ENCODE results near the gene KLC1. TPM values are rescaled to one million over a fixed set of nuclear protein-coding genes. Genes with fewer than 3 reads are reported as not detected.
"Not testable (repeated sequence)": the region's sequence is repeated elsewhere in the genome, so short reads cannot be mapped to it uniquely, and the experiment has no call there.

The KLC1 gene
- total RNA-seq, 1 donor from 2014 or later, result 303 TPM

DNA sequence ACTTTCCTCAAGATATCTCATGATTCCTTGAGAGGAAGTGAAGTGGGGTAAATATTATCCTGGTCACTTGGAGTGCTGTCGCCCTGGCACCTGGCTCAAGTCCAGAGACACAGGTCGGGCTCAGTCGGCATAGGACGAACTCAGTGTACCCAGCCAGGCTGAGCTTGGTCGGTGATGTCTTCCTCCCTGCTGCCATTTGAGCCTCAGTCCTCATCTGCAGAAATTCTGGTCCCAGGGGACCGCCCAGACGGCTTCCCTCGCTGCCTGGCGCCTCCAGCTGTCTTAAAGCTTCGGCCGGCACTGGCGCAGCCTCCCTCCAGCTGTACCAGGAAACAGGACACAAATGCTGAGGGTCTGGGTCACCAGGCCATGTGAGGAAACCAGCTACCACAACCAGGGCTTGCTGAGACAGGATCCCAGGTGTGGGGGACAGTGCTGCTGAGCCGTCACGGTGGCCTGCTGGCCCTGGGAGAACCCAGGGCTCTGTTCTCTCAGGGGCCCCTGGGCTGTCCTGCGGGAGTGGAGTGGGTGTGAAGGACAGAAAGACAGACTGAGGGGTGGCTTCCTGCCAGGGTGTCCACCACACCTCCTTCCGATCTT, 5.0 kb upstream of the KLC1 start:
- DNase-seq (ENCODE audit: low spot score) (no peak), ATAC-seq (no peak)
- intact Hi-C loops (cut with DNase I), result no loop called here

DNA sequence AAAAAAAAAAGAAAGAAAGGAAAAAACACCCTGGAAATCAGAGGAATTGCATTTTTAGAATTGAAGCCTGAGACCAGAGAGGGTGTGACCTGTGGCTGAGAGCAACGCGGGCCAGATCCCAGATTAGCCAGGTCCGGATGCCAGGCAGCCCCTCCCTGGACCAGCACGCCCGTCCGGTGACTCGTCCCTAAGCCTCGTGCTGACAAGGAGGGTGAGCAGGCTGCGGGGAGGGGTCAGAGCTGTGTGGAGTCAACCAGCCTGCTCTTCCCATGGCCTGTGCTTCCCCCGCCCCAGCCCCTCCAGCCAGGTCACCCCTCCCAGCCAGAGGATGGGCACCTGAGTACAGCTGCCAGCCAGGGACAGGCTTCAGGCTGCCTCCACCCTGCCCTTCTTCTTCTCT, 4.2 kb upstream of the KLC1 start:
- DNase-seq (ENCODE audit: low spot score), result peak; percentile 72
- intact Hi-C loops (cut with DNase I), result no loop called here

DNA sequence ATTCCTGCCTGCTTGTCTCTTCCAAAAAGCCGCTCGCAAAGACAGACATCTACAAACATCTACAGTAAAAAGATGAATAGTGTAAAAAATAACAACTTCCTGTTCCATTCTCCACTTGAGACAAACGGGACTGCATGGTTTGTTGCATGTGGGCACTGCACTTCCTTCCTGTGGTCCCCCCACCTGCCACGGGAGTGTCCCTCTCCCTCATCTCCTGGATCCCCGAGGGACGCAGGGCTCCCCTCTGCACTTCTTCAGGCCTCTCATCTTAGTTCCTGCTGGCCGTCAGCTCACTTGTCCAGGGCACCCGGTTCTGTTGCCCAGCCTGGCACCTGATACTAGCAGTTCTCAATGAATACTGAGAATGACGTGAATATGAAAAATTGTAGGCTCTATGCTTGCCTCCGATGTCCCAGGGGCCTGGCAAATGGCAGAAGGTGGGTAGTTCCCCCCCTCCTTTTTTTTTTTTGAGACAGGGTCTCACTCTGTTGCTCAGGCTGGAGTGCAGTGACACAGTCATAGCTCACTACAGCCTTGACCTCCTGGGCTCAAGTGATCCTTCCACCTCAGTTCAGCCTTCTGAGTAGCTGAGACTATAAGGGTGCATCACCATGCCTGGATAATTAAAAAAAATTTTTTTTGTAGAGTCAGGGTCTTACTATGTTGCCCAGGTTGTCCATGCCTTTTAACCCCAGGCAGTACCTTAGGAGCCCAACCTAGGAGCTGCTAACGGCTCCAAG, 3.5 kb upstream of the KLC1 start:
- intact Hi-C loops (cut with DNase I), result no loop called here
- ATAC-seq, result no peak
- no peak for DNase-seq (ENCODE audit: low spot score)

More for the DNA sequence above, 4.2 kb upstream of the KLC1 start:
- ATAC-seq, result peak; percentile 37

DNA sequence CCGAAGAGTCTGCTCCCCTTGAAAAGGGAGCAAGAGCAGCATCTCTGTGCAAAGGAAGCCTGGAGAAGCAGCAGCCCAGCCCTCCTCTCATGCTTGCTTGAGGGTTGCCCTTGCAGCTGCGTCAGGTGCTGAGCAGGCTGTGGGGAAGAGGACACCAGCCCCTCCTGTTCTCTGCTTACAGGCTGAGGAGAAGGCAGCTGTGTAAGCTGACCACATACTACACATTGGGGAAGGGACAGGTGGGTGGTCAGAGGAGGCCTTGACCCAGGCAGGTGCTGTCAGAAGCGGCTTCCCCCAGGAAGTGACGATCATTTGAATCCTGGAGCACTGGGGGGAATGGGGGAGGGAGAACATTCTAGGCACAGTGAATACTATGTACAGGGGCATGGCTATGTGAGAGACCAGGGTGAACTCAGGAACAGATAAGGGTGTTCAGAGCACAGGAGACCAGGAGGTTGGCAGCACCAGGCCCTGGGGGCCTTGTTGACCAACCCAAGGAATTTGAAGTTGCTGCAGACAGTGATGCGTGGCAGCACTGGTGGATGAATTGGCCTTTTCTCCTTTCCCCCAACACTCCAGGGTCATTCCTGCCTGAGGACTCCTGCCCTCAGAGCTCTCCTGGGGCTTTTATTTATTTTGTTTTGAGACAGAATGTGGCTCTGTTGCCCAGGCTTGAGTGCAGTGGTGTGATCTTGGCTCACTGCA, 2.7 kb upstream of the KLC1 start:
- no peak for ATAC-seq
- intact Hi-C loops (cut with DNase I), result no loop called here
- DNase-seq (ENCODE audit: low spot score), result no peak

DNA sequence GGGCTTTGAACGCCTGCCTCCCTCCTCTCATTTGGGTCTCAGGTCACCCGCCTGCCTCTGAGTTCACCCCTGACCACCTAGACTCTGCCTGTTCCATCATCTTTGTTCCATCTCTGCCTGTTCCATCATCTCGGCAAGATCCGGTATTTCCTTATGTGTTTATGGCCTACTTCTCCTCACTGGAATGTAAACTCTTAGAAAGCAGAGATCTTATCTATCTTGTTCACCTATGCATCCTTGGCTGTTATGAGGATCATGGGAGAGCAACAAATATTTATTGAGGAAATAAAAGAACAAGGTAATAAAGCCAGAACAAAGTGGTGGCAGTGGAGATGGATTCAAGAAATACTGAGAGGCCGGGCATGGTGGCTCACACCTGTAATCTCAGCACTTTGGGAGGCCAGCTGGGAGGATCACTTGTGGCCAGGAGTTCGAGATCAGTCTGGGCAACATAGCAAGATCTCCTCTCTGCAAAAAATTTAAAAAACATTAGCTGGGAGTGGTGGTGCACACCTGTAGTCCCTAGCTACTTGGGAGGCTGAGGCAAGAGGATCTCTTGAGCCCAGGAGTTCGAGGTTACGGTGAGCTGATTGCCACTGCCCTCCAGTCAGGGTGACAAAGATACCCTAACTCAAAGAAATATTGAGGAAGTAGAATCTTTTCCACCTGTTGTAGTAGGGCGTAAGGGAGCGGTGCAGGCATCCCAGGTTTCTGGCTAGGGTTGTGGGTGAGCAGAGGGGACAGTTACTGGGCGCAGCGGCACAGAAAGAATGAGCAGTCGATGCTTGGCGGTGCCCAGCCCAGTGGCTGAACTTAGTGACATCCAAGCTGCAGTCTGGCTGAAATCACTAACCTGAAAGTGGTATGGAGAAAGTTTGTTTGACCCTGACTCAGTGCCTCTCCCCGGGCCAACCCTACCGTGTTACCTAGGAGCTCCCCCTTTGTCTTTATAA, 1.7 kb upstream of the KLC1 start:
- no peak for ATAC-seq
- DNase-seq (ENCODE audit: low spot score), result no peak
- intact Hi-C loops (cut with DNase I), result no loop called here

DNA sequence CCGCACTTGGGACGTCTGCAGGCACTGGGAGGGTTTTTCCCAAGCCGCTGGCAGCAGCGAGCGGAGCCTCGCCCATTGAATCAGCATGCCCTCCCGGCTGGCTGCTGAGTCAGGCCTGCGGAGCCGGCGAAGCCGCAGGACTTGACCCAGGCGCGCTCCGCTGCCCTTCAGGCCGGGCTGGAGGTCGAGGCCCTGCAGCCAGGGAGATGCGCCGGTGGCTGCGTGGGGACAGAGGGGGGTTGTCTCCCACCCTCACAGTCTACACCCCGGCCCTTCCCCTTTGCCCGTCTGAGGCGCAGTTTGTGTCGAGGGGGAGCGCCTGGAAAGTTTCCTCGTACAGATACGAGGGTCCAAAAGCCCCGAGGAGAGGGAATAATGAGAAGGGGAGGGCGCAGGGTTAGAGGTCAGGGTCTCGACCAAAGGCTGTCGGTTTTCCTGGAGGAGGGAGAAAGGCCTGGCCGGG, 759 bp upstream of the KLC1 start:
- intact Hi-C loops (cut with DNase I), result no loop called here
- ATAC-seq (peak; percentile 78), DNase-seq (ENCODE audit: low spot score) (peak; percentile 87)

DNA sequence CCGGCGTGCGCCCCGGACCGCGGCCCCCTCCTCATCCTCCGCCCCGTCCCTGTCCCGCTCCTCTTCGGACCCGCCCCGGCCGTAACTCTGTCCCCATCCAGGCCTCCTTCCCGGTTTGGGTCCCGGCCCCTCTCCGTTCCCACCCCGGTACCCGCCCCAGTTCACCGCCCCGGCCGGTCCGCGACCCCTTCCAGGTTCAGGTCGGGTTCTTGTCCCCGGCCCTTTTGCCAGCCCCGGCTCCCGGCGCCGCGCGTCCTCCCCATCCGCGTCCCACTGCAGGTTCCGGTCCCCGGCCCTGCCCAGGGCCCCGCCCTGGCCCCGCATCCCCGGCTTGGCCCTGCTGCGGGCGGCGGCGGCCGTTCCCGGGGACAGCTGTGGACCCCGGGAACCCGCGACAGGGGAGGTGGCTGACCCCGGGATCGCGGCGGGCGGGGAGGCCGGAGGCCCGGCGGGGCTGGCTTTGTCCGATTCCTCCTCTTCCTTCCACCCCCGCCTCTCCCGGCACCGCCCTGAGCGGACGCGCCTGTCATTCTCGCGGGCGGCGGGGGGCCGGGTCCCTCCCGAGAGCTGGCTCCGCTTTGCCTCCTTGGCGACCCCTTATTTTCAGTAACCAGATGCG, 601 bp downstream of the KLC1 start:
- DNase-seq (ENCODE audit: low spot score) (peak; percentile 81), ATAC-seq (peak; percentile 36)
- intact Hi-C loops (cut with DNase I), result no loop called here

DNA sequence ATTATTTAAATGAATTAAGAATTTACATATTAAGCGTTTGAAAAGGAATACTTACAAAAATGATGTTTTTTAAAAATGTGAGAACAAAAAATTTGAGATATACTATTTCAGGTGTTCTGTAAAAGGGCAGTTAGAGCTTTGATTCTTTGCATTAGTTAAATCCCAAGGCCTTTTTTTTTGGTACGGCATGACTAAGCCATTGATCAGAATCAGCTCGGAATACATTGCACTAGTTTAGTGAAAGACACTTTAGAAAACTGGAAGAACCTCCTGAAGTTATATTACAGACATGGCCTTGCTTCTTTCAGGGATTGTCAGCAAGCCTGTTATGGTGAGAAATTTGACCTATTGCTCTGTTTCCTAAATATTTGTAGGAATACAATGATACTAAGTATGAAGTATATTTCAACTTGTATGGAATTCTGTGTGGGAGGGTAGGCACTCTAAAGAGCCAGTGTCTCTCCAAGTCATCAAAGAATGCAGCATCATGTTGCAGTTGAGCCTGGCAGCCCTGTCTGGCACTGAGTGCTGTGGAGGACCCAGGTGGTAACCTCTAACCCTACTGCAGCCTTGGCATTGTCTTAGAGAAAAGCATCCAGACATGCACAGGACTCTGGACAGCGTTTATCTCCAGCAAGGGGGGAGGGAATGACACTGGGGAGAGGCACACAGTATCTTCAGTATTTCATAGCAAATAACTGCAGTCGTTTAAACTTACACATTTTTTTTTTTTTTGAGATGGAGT, 1.5 kb downstream of the KLC1 start:
- intact Hi-C loops (cut with DNase I), result no loop called here
- no peak for DNase-seq (ENCODE audit: low spot score)
- ATAC-seq, result no peak

DNA sequence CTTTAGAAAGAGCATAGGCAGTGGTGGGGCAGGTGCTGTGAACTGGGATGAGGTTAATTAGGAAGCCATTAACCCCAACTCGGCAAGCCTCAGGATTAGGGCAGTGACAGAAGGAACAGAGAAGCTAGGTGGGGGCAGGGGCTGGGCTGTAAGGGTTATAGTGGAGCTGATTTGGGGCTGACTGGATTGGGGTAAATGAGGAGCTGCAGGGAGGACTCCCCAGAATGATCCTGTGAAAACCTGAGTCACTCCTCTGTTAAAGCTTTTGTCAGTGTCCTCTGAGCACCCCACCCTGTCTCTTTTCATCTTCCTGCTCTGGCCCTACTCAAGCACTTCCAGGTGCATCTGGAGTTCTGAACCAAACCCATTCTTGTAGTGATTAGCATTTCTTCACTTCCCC, 4.4 kb downstream of the KLC1 start:
- intact Hi-C loops (cut with DNase I), result no loop called here
- DNase-seq (ENCODE audit: low spot score) (no peak), ATAC-seq (no peak)

DNA sequence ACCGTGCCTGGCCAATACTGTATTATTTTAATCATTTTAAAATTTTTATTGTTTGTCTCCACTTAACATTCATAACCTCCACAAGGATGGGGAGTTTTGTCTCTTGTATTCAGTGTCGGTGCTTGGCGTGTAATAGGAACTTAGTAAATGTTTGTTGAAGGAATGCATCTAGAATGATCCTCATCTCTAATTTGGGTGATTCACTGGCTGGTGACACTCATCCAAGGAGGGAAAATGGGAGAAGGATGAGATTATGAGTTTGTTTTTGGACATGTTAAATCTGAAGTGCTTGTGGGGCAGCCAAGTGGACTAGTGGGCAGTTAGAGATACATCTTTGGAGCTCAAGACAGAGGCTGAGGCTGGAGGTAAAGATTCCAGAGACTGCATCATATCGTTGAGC, 5.1 kb downstream of the KLC1 start:
- intact Hi-C loops (cut with DNase I), result no loop called here
- DNase-seq (ENCODE audit: low spot score) (no peak), ATAC-seq (no peak)

DNA sequence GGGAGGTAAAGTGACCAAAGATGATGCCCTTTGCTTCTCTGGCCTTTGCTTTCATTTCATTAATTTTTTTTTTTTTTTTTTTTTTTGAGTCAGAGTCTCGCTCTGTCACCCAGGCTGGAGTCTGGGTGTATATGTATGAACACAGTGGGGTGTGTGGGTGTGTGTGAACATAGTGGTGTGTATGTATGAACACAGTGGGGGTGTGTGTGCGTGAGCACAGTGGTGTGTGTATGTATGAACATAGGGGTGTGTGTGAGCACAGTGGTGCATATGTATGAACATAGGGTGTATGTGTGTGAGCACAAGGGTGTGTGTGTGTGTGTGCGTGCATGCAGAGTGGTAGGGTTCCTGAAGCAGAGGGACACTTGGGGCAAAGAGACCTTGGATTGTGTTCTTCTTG, 9.6 kb downstream of the KLC1 start:
- DNase-seq (ENCODE audit: low spot score) (no peak), ATAC-seq (no peak)
- intact Hi-C loops (cut with DNase I), result no loop called here

DNA sequence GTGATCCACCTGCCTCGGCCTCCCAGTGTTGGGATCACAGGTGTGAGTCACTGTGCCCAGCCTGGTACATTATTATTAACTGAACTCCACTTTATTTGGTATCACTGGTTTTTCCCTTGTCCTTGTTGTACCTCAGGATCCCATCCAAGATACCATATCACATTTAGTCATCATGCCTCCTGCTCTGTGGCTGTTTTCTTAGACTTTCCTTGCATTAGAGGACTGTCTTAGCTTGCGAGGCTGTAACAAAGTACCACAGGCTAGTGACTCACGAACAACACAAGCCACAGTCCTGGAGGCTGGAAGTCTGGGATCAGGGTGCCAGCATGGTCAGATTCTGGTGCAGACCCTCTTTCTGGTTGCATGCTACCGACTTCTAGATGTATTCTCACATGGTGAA, 12.2 kb downstream of the KLC1 start:
- ATAC-seq (no peak), DNase-seq (ENCODE audit: low spot score) (no peak)
- intact Hi-C loops (cut with DNase I), result no loop called here

DNA sequence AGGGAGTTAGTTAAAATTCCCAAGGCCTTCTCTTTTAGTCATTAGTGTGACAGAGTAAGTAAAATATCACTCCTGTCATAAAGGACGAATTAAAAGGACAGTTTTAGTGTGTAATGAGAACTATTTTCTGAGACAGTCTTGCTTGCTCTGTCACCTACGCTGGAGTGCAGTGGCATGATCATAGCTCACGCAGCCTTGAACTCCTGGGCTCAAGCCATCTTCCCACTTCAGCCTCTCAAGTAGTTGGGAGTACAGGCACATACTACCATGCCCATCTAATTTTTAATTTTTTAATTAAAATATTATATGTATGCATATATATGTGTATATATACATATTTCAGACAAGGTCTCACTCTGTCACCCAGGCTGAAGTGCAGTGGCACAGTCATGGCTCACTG, 17.2 kb downstream of the KLC1 start:
- DNase-seq (ENCODE audit: low spot score) (no peak), ATAC-seq (no peak)
- intact Hi-C loops (cut with DNase I), result no loop called here

DNA sequence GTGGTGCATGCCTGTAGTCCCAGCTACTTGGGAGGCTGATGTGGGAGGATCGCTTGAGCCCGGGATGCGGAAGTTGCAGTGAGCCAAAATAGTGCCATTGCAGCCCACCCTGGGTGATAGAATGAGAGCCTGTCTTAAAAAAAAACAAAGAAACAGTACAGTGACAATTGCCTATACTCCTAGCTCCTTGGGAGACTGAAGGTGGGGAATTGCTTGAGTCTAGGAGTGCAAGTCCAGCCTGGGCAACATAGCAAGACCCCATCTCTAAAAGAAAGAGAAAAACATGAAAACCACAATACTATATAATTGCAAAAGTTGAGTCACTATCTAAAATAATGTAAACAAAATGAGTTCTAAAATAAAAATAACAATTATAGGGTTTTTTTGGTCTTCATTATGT, 20.0 kb downstream of the KLC1 start:
- DNase-seq (ENCODE audit: low spot score) (no peak), ATAC-seq (no peak)
- intact Hi-C loops (cut with DNase I), result no loop called here

DNA sequence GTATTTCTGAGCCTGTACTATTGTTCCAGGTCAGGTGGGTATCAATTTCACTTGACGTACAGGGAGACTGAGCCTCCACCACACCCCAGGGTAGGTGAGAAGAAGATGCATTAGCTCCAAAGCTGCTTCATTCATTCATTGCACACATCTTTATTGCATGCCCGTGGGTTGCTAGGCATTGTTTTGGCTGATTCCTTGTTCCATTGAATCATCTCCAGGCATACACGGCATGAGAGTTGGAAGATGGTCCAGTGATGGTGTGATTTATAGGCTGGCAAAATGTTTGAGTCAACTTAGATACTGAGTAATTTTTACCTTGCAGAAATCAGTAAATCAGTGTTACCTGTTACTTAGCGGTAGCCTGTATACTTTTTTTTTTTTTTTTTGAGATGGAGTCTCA, 21.2 kb downstream of the KLC1 start:
- DNase-seq (ENCODE audit: low spot score) (no peak), ATAC-seq (no peak)
- intact Hi-C loops (cut with DNase I), result no loop called here

DNA sequence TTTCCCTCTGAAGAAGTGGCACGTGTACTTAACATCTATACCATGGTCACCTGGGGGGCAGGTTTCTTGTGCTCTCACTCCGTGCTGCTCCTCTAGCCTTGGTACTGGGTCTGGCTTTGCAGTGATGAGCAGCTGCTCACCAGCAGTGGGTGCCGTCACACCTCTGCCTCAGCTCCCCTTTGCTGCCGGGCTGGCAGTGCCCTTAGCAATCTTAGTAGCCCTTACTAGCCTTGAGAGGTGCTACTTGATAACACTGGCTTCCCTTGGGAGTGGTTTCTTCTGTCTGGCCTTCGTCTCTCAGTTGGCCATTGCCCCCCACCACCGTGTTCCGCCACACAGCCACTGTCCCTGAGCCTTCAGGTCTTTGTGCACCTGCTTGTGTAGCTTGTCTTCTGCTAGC, 22.6 kb downstream of the KLC1 start:
- intact Hi-C loops (cut with DNase I), result no loop called here
- ATAC-seq (no peak), DNase-seq (ENCODE audit: low spot score) (no peak)

DNA sequence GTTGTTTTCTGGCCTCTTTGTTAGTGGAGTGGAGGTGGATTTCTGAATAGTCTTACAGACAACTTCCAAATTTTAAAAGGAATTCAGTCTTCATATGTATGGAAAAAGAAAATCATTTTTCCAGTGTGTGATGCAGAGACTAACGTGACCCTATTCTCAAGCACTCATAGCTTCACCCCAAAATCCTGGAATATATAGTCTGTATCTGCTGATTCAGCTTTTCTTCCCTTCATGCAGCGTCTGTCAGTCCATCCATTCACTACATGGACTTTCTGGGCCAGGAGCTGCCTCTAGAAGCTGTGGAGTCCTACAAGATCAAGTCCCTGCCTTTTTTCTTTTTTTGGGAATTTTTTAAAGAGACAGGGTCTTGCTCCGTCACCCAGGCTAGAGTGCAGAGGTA, 23.8 kb downstream of the KLC1 start:
- ATAC-seq, result peak; percentile 35
- no peak for DNase-seq (ENCODE audit: low spot score)
- intact Hi-C loops (cut with DNase I), result no loop called here

DNA sequence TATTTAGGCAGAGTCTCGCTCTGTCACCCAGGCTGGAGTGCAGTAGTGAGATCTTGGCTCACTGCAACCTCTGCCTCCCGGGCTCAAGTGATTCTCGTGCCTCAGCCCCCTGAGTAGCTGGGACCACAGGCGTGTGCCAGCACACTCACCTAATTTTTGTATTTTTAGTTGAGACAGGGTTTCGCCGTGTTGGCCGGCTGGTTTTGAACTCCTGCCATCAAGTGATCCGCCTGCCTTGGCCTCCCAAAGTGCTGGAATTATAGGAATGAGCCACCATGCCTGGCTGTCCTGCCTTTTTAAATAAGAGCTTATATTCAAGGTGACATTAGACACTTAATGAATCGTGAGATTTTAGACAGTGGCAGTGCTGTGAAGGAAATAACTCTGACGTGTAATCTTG, 24.3 kb downstream of the KLC1 start:
- intact Hi-C loops (cut with DNase I); DNase-seq (ENCODE audit: low spot score); ATAC-seq: not testable (repeated sequence)

All from sciatic nerve (tissue), 2 donors.